Retinal pigment epithelial cell (primary cell): ENCODE measurements around the gene CCDC70.

ENCODE experiments used
- DNase-seq: peaks from one replicate; pipeline ENCODE4 v3.0.0-alpha.2; 2010; ENCODE audit warnings: low read depth
- H3K4me3 ChIP-seq: 2 replicates; pipeline ENCODE4 v1.5.1; 2011; ENCODE audit warnings: mild to moderate bottlenecking, low read length, control low read depth, moderate library complexity
- CTCF ChIP-seq: conservative IDR thresholded peaks from 2 replicates; pipeline ENCODE4 v1.5.1; 2011; ENCODE audit warnings: low read depth, low read length, control low read depth, inconsistent platforms

CCDC70 gene

GRCh38 chr13:51831519-51831918 lies 30.2 kb upstream of the CCDC70 start:
- no peak for DNase-seq
- H3K4me3 ChIP-seq = no peak overlapping the region
- TF ChIP-seq CTCF = no peak

GRCh38 chr13:51832471-51833152 lies 29.2 kb upstream of the CCDC70 start:
- no peak for DNase-seq
- TF ChIP-seq CTCF = peak; percentile 47
- H3K4me3 ChIP-seq = no peak overlapping the region

GRCh38 chr13:51833980-51834379 lies 27.8 kb upstream of the CCDC70 start:
- DNase-seq = no peak
- TF ChIP-seq CTCF = no peak
- H3K4me3 ChIP-seq = no peak overlapping the region

GRCh38 chr13:51834581-51835171 lies 27.1 kb upstream of the CCDC70 start:
- DNase-seq = no peak
- TF ChIP-seq CTCF = no peak

GRCh38 chr13:51837016-51837415 lies 24.8 kb upstream of the CCDC70 start:
- H3K4me3 ChIP-seq = no peak overlapping the region
- no peak for TF ChIP-seq CTCF
- DNase-seq = no peak

More at GRCh38 chr13:51834581-51835171, 27.1 kb upstream of the CCDC70 start:
- no peak overlapping the region for H3K4me3 ChIP-seq

- no peak for TF ChIP-seq CTCF
- DNase-seq = peak; percentile 25
- H3K4me3 ChIP-seq = no peak overlapping the region
Measured at GRCh38 chr13:51838240-51838846, 23.4 kb upstream of the CCDC70 start.
